Neuron (in vitro differentiated cells): ENCODE data around the gene NPIPA5.
"Not testable (repeated sequence)": the region's sequence is repeated elsewhere in the genome, so short reads cannot be mapped to it uniquely, and the experiment has no call there.

Experiments used
- H2AFZ ChIP-seq: one replicate; pipeline ENCODE4 v1.6.1; 2013; ENCODE audit warnings: low read depth, mild to moderate bottlenecking, inconsistent platforms, low read length, moderate library complexity
- H3K27me3 ChIP-seq: one replicate; pipeline ENCODE4 v1.6.1; 2013; ENCODE audit warnings: low read length; ENCODE audit not compliant: insufficient read depth
- H3K36me3 ChIP-seq: one replicate; pipeline ENCODE4 v1.6.1; 2013; ENCODE audit warnings: low read length; ENCODE audit not compliant: insufficient read depth
- H3K4me1 ChIP-seq: one replicate; pipeline ENCODE4 v1.6.1; 2013; ENCODE audit warnings: low read length; ENCODE audit not compliant: insufficient read depth
- H3K4me3 ChIP-seq: 2 replicates; pipeline ENCODE4 v1.5.1; 2013; ENCODE audit warnings: mild to moderate bottlenecking, low read length, moderate library complexity
- H3K9me3 ChIP-seq: one replicate; pipeline ENCODE4 v1.6.1; 2013; ENCODE audit warnings: low read length

The NPIPA5 gene

GRCh38 chr16:15352852-15353251 lies 25.2 kb downstream of the NPIPA5 start:
- H3K4me3 ChIP-seq, H3K36me3 ChIP-seq, H3K9me3 ChIP-seq, H2AFZ ChIP-seq, H3K4me1 ChIP-seq, H3K27me3 ChIP-seq: not testable (repeated sequence)

GRCh38 chr16:15351745-15352144 lies 26.3 kb downstream of the NPIPA5 start:
- not testable (repeated sequence) for H3K9me3 ChIP-seq, H3K4me3 ChIP-seq, H3K36me3 ChIP-seq, H3K27me3 ChIP-seq, H2AFZ ChIP-seq, H3K4me1 ChIP-seq

GRCh38 chr16:15351251-15351650 lies 26.8 kb downstream of the NPIPA5 start:
- H2AFZ ChIP-seq, H3K4me1 ChIP-seq, H3K9me3 ChIP-seq, H3K36me3 ChIP-seq, H3K27me3 ChIP-seq, H3K4me3 ChIP-seq: not testable (repeated sequence)

GRCh38 chr16:15348721-15349120 lies 29.4 kb downstream of the NPIPA5 start:
- not testable (repeated sequence) for H3K4me1 ChIP-seq, H3K27me3 ChIP-seq, H3K4me3 ChIP-seq, H3K9me3 ChIP-seq, H2AFZ ChIP-seq, H3K36me3 ChIP-seq

GRCh38 chr16:15342337-15342736 lies 35.8 kb downstream of the NPIPA5 start:
- not testable (repeated sequence) for H3K27me3 ChIP-seq, H2AFZ ChIP-seq, H3K9me3 ChIP-seq, H3K4me3 ChIP-seq, H3K4me1 ChIP-seq, H3K36me3 ChIP-seq

- H3K27me3 ChIP-seq, H3K9me3 ChIP-seq, H2AFZ ChIP-seq, H3K4me3 ChIP-seq, H3K4me1 ChIP-seq, H3K36me3 ChIP-seq: not testable (repeated sequence)
Observed at GRCh38 chr16:15338986-15339385, 39.1 kb downstream of the NPIPA5 start.

GRCh38 chr16:15337974-15338605 lies 40.0 kb downstream of the NPIPA5 start:
- H3K4me1 ChIP-seq = not testable (repeated sequence)

GRCh38 chr16:15335609-15336008 lies 42.5 kb downstream of the NPIPA5 start:
- not testable (repeated sequence) for H2AFZ ChIP-seq, H3K4me3 ChIP-seq, H3K4me1 ChIP-seq, H3K27me3 ChIP-seq, H3K36me3 ChIP-seq, H3K9me3 ChIP-seq

More at GRCh38 chr16:15337974-15338605, 40.0 kb downstream of the NPIPA5 start:
- not testable (repeated sequence) for H3K4me3 ChIP-seq, H3K36me3 ChIP-seq, H3K9me3 ChIP-seq, H2AFZ ChIP-seq, H3K27me3 ChIP-seq

- H3K4me1 ChIP-seq, H3K36me3 ChIP-seq, H3K9me3 ChIP-seq, H2AFZ ChIP-seq, H3K27me3 ChIP-seq, H3K4me3 ChIP-seq: not testable (repeated sequence)
Observed at GRCh38 chr16:15333969-15334368, 44.1 kb downstream of the NPIPA5 start.

- H2AFZ ChIP-seq, H3K36me3 ChIP-seq, H3K4me1 ChIP-seq, H3K9me3 ChIP-seq, H3K4me3 ChIP-seq, H3K27me3 ChIP-seq: not testable (repeated sequence)
Observed at GRCh38 chr16:15330978-15331377, 47.1 kb downstream of the NPIPA5 start.

GRCh38 chr16:15324954-15325353 lies 53.1 kb downstream of the NPIPA5 start:
- H3K4me3 ChIP-seq, H3K4me1 ChIP-seq, H3K36me3 ChIP-seq, H3K9me3 ChIP-seq, H3K27me3 ChIP-seq, H2AFZ ChIP-seq: not testable (repeated sequence)

- H3K4me3 ChIP-seq, H3K36me3 ChIP-seq, H3K4me1 ChIP-seq, H2AFZ ChIP-seq, H3K27me3 ChIP-seq, H3K9me3 ChIP-seq: not testable (repeated sequence)
Observed at GRCh38 chr16:15323373-15323772, 54.7 kb downstream of the NPIPA5 start.

- not testable (repeated sequence) for H3K27me3 ChIP-seq, H3K4me1 ChIP-seq, H3K9me3 ChIP-seq, H3K4me3 ChIP-seq, H2AFZ ChIP-seq, H3K36me3 ChIP-seq
Observed at GRCh38 chr16:15321221-15321620, 56.9 kb downstream of the NPIPA5 start.

GRCh38 chr16:15314562-15314961 lies 63.5 kb downstream of the NPIPA5 start:
- not testable (repeated sequence) for H3K27me3 ChIP-seq, H3K4me3 ChIP-seq, H3K4me1 ChIP-seq, H2AFZ ChIP-seq, H3K36me3 ChIP-seq, H3K9me3 ChIP-seq
